K562 (cell line): ENCODE measurements around the gene CSF1R. TPM values are rescaled to one million over a fixed set of nuclear protein-coding genes. Genes with fewer than 3 reads are reported as not detected.
A peak's percentile ranks its signal among the peaks of the same experiment; 100 is the strongest.

Experiments
- CBX1 ChIP-seq: sonication (generic); IDR thresholded peaks from 2 replicates; pipeline ENCODE4 v1.6.1; 2016; ENCODE audit warnings: antibody characterized with exemption, low read depth, mild to moderate bottlenecking
- GABPB1 ChIP-seq: sonication (generic); formaldehyde crosslinking; IDR thresholded peaks from 2 replicates; pipeline ENCODE4 v1.8.0; 2022; ENCODE audit warnings: mild to moderate bottlenecking, missing genetic modification reagents
- RUNX1 ChIP-seq: sonication (generic); IDR thresholded peaks from 2 replicates; pipeline ENCODE4 v1.6.1; 2016; ENCODE audit warnings: antibody characterized with exemption, low read depth
- polyA plus RNA-seq, 8 experiments: library from polyadenylated mRNA; depleted of rRNA in 4 of 8; stranded (reverse) in 5 of 8; unstranded in 3 of 8; fragments of >200 nt; fragmentation: Nextera tagmentation in 2 of 8; fragmentation: Illumina TruSeq in 1 of 8; extraction: Ambion mirVana in 2 of 8; extraction: Trizol in 1 of 8; gene quantifications; 2 replicates each; pipeline versions ENCODE4 v1.2.1 to v1.2.3, GENCODE V29; 2011 to 2014; ENCODE audit warnings: inconsistent platforms in 1 of 8, missing spikeins in 1 of 8
- total RNA-seq, 7 experiments: library from RNA; depleted of rRNA in 6 of 7; stranded (reverse); fragments of >200 nt in 6 of 7; fragmentation: Illumina TruSeq in 2 of 7; extraction: Trizol in 2 of 7; gene quantifications; 2 replicates each; pipeline versions ENCODE4 v1.2.1 to v1.2.3, GENCODE V29; 2011 to 2021; ENCODE audit warnings: low replicate concordance in 1 of 7
- TF ChIP-seq, protein P1 (sequence below): fragments of 250-450 bp; sonication (Bioruptor Pico); IDR thresholded peaks from 2 replicates; pipeline ENCODE4 v1.5.0; 2021; ENCODE audit warnings: mild to moderate bottlenecking, moderate library complexity
- TF ChIP-seq, protein P2 (sequence below): sonication (generic); formaldehyde crosslinking; IDR thresholded peaks from 2 replicates; pipeline ENCODE4 v1.8.0; 2023; ENCODE audit warnings: missing genetic modification reagents, mild to moderate bottlenecking, borderline replicate concordance
- TF ChIP-seq, protein P3 (sequence below), 2 experiments: IDR thresholded peaks in 1 of 2; conservative IDR thresholded peaks in 1 of 2; 2 replicates each; pipeline ENCODE4 v1.6.1; 2016; ENCODE audit warnings: low read depth in 2 of 2, mild to moderate bottlenecking in 1 of 2, missing compliant biosample characterization in 1 of 2, missing genetic modification characterization in 1 of 2, moderate library complexity in 1 of 2

CSF1R gene
- total and polyA plus RNA-seq, 9 of the 15 experiments (the other 6 are each of a cell fraction or from before 2014, with no cell fraction given), result 0.03 to 0.64 (median 0.20) TPM; not detected in 6

DNA sequence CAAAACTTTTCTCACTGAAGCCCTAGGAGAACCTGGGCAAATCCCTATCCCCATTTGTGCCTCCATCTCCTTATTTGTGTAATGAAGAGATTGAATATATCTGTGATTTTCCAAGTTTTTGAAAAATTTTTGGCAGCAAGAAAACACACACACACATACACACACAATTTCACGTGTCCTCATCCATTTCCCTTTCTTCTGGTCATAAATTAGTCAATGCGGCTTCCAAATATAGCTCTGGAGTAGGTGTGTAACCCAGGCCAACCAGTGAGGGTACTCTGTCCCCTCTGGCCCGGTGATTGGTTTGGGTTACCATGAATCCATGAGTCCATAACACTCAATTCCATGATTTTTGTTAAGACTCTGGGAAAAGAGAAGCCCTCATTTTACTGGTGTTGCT is 12.7 kb downstream of the CSF1R start (continued):
- TF ChIP-seq CBX1 (no peak), GABPB1 (CRISPR knock-in tag) (no peak), RUNX1 (no peak)
- TF ChIP-seq, protein P1, sequence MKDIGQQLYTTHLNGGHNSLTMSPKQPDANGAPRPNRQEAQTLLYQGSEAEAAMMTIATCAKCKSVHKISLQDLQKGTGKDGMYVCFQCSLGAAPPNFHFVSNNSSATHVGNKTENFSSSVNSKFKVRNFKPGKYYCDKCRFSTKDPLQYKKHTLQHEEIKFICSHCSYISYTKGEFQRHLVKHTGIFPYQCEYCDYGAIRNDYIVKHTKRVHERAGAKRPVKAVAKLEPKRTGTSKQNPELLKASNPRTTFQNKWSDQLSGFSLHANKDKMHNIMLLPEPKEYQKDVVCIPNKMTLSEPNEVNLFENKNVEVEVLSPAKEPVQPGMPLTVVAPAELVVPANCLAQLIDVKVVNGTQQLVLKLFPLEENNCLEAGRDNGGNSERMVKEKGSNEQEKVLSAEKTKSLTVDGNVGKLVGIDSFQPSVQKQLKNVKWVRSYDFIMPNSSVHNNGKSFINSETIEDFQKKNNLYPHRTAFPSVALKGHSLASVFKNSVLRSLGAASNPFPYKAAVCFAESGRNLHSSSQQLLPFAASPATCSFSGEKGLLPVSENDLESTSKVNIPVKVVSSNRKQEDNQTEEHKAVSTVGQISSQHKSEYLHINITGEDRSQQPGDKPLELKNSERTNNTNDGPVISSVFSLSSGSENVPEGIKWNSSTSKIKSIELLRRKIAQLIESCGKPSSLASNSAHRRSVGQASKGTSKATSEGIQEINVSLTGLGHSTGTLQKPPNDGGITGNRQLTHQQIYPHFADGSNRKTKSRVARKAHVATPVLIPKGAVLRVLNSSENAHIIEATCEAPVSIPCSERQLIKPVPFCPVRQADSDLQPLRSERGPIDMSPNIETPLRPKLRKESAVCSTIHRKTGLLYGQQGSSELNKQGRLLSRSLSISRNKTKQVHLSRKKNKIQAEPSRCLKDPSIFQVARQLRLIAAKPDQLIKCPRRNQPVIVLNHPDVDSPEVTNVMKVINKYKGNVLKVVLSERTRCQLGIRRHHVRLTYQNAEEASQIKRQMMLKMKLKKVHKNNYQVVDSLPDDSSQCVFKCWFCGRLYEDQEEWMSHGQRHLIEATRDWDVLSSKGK (CRISPR knock-in tag), result no peak
- TF ChIP-seq, protein P2, sequence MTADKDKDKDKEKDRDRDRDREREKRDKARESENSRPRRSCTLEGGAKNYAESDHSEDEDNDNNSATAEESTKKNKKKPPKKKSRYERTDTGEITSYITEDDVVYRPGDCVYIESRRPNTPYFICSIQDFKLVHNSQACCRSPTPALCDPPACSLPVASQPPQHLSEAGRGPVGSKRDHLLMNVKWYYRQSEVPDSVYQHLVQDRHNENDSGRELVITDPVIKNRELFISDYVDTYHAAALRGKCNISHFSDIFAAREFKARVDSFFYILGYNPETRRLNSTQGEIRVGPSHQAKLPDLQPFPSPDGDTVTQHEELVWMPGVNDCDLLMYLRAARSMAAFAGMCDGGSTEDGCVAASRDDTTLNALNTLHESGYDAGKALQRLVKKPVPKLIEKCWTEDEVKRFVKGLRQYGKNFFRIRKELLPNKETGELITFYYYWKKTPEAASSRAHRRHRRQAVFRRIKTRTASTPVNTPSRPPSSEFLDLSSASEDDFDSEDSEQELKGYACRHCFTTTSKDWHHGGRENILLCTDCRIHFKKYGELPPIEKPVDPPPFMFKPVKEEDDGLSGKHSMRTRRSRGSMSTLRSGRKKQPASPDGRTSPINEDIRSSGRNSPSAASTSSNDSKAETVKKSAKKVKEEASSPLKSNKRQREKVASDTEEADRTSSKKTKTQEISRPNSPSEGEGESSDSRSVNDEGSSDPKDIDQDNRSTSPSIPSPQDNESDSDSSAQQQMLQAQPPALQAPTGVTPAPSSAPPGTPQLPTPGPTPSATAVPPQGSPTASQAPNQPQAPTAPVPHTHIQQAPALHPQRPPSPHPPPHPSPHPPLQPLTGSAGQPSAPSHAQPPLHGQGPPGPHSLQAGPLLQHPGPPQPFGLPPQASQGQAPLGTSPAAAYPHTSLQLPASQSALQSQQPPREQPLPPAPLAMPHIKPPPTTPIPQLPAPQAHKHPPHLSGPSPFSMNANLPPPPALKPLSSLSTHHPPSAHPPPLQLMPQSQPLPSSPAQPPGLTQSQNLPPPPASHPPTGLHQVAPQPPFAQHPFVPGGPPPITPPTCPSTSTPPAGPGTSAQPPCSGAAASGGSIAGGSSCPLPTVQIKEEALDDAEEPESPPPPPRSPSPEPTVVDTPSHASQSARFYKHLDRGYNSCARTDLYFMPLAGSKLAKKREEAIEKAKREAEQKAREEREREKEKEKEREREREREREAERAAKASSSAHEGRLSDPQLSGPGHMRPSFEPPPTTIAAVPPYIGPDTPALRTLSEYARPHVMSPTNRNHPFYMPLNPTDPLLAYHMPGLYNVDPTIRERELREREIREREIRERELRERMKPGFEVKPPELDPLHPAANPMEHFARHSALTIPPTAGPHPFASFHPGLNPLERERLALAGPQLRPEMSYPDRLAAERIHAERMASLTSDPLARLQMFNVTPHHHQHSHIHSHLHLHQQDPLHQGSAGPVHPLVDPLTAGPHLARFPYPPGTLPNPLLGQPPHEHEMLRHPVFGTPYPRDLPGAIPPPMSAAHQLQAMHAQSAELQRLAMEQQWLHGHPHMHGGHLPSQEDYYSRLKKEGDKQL (CRISPR knock-in tag), result no peak
- TF ChIP-seq, protein P3, sequence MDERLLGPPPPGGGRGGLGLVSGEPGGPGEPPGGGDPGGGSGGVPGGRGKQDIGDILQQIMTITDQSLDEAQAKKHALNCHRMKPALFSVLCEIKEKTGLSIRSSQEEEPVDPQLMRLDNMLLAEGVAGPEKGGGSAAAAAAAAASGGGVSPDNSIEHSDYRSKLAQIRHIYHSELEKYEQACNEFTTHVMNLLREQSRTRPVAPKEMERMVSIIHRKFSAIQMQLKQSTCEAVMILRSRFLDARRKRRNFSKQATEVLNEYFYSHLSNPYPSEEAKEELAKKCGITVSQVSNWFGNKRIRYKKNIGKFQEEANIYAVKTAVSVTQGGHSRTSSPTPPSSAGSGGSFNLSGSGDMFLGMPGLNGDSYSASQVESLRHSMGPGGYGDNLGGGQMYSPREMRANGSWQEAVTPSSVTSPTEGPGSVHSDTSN (CRISPR knock-in tag; IDR thresholded peaks at IDR 0.05; ENCODE audit: low read depth), result no peak
- TF ChIP-seq, protein P3 (tag; conservative IDR thresholded peaks at IDR 0.05; ENCODE audit: low read depth), result peak; percentile 73
